ENCODE results near the gene FUS.
"Not testable (repeated sequence)": the region's sequence is repeated elsewhere in the genome, so short reads cannot be mapped to it uniquely, and the experiment has no call there.

DNA sequence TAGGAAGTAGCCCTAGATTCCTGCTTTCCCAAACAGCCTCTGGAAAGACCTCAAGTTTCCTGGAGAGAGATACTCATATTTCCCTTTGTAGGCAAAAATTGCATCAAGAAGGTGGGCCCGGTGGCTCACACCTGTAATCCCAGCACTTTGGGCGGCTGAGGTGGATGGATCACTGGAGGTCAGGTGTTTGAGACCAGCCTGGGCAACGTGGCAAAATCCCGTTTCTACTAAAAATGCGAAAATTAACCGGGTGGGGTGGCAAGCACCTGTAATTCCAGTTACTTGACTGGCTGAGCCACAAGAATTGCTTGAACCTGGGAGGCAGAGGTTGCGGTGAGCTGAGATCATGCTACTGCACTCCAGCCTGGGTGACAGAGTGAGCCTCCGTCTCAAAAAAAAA, 20.2 kb downstream of the FUS start:
- TF ChIP-seq CTCF, POLR2A (IDR thresholded peaks at IDR 0.05): not testable (repeated sequence)

Data from right lobe of liver (tissue), 4 donors.